ENCODE measurements around the gene PLCD3. TPM values are rescaled to one million over a fixed set of nuclear protein-coding genes. Genes with fewer than 3 reads are reported as not detected.

Gene PLCD3
- total and polyA plus RNA-seq, 2 of the 13 experiments (the other 11 are each of a cell fraction or from before 2014, with no cell fraction given): 11.3 to 39.1 TPM

- TF ChIP-seq CBX5 (CRISPR knock-in tag; IDR thresholded peaks at IDR 0.05; ENCODE audit: borderline replicate concordance) (peak; percentile 90), SNAPC5 (CRISPR knock-in tag; IDR thresholded peaks at IDR 0.05; ENCODE audit: borderline replicate concordance) (peak; percentile 47), KLF16 (CRISPR knock-in tag; IDR thresholded peaks at IDR 0.05) (peak in 1 of 2 experiments; percentile 67; a peak in 2 of 4 replicates), ZFP91 (CRISPR knock-in tag; IDR thresholded peaks at IDR 0.05; ENCODE audit: borderline replicate concordance) (peak; percentile 20), ZIK1 (CRISPR knock-in tag; IDR thresholded peaks at IDR 0.05; ENCODE audit: borderline replicate concordance, low read depth) (peak; percentile 69; the same call in 1 of the 2 replicates), ZBTB49 (CRISPR knock-in tag; IDR thresholded peaks at IDR 0.05; ENCODE audit: borderline replicate concordance) (0 out of 2 replicates have a peak, but pooled peaks have one; percentile 44), KDM4B (CRISPR knock-in tag; IDR thresholded peaks at IDR 0.05) (0 out of 2 replicates have a peak, but pooled peaks have one; percentile 60), ZBTB38 (CRISPR knock-in tag; IDR thresholded peaks at IDR 0.05) (peak; percentile 35), ATF2 (CRISPR knock-in tag; IDR thresholded peaks at IDR 0.05) (peak; percentile 53), EED (CRISPR knock-in tag; IDR thresholded peaks at IDR 0.05) (peak; percentile 52; the same call in 1 of the 2 replicates), ZFX (CRISPR knock-in tag; IDR thresholded peaks at IDR 0.05; ENCODE audit: low read depth) (peak; percentile 72), ZBTB33 (CRISPR knock-in tag; IDR thresholded peaks at IDR 0.05) (peak; percentile 77), NFATC3 (CRISPR knock-in tag; IDR thresholded peaks at IDR 0.05) (0 out of 2 replicates have a peak, but pooled peaks have one; percentile 19), ETV5 (CRISPR knock-in tag; IDR thresholded peaks at IDR 0.05; ENCODE audit: borderline replicate concordance) (peak; percentile 48), EEA1 (CRISPR knock-in tag; IDR thresholded peaks at IDR 0.05; ENCODE audit: borderline replicate concordance) (0 out of 2 replicates have a peak, but pooled peaks have one; percentile 54)
These were observed 16.8 kb upstream of the PLCD3 start (continued) for GRCh38 chr17:45149037-45149668.
